ENCODE measurements around the gene LRP2.

DNA sequence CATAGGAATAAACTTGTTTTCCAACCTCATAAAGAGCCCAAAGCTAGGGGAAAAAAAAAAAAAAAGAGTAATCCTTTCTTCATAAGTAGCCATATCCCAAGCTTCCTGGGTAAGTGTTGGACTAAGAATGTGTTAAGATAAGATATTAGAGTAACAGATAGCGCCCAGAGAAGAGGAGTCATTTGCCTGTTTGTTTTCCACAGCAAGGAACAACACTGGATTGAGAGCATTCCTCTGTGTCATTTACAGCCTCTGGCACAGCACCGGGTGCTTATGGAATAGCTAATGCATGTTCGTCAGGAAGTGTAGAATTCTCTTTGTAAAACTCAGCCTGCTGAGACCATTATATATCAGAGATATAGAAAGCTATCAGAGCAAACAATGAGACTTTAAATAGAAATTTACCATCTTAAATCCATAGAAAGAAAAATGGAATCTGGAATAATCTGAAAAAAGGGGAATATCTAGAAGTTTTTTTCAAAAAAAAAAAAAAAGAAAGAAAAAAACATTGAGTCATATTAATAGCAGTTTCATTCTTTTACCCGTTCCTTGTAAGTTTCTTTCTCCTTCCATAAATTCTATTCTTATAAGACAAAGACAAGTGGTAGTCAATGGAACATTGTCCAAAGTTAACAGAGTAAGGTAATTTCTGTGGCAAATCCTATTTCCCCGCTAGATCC is 37.6 kb downstream of the LRP2 start:
- no peak for TF ChIP-seq POLR2A (IDR thresholded peaks at IDR 0.05)
- TF ChIP-seq, protein P1, sequence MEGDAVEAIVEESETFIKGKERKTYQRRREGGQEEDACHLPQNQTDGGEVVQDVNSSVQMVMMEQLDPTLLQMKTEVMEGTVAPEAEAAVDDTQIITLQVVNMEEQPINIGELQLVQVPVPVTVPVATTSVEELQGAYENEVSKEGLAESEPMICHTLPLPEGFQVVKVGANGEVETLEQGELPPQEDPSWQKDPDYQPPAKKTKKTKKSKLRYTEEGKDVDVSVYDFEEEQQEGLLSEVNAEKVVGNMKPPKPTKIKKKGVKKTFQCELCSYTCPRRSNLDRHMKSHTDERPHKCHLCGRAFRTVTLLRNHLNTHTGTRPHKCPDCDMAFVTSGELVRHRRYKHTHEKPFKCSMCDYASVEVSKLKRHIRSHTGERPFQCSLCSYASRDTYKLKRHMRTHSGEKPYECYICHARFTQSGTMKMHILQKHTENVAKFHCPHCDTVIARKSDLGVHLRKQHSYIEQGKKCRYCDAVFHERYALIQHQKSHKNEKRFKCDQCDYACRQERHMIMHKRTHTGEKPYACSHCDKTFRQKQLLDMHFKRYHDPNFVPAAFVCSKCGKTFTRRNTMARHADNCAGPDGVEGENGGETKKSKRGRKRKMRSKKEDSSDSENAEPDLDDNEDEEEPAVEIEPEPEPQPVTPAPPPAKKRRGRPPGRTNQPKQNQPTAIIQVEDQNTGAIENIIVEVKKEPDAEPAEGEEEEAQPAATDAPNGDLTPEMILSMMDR (IDR thresholded peaks at IDR 0.05), result no peak
- TF ChIP-seq POLR2AphosphoS5 (IDR thresholded peaks at IDR 0.05), result no peak
- no peak for TF ChIP-seq EP300 (IDR thresholded peaks at IDR 0.05)

Measured in upper lobe of left lung (tissue), 4 donors.